SU-DHL-6 (cell line): Measurements from ENCODE around the gene MAP1S.

Experiments
- H2AFZ ChIP-seq: fragments of 200-600 bp; sonication (generic); 2 replicates; pipeline ENCODE4 v1.6.1; 2014; ENCODE audit warnings: low read depth, mild to moderate bottlenecking, moderate library complexity, mixed read lengths, antibody characterized with exemption, low read length; ENCODE audit not compliant: severe bottlenecking
- H3F3A ChIP-seq: fragments of 200-600 bp; shearing (Covaris generic); 2 replicates; pipeline ENCODE4 v1.6.0; 2016; ENCODE audit warnings: antibody characterized with exemption, mild to moderate bottlenecking; ENCODE audit not compliant: insufficient read depth
- H3K27ac ChIP-seq: fragments of 200-600 bp; sonication (generic); 2 replicates; pipeline ENCODE4 v1.5.1; 2016; ENCODE audit warnings: low read depth, mild to moderate bottlenecking, low read length, moderate library complexity, mixed read lengths
- H3K27me3 ChIP-seq: fragments of 200-600 bp; sonication (generic), shearing (Covaris generic); 2 replicates; pipeline ENCODE4 v1.6.0; 2014; ENCODE audit warnings: mild to moderate bottlenecking, low read length
- H3K36me3 ChIP-seq: fragments of 200-600 bp; sonication (generic); 2 replicates; pipeline ENCODE4 v1.6.1; 2014; ENCODE audit warnings: mild to moderate bottlenecking, low read length, mixed read lengths
- H3K4me2 ChIP-seq: fragments of 300-600, 200-600 bp; shearing (Covaris generic), sonication (generic); 2 replicates; pipeline ENCODE4 v1.6.0; 2014; ENCODE audit warnings: low read length, low read depth, mild to moderate bottlenecking; ENCODE audit not compliant: poor library complexity, severe bottlenecking
- H3K4me3 ChIP-seq: fragments of 200-600 bp; sonication (generic); 2 replicates; pipeline ENCODE4 v1.5.1; 2014; ENCODE audit warnings: antibody characterized with exemption, low read length, mild to moderate bottlenecking, mixed read lengths; ENCODE audit not compliant: insufficient read depth, poor library complexity, severe bottlenecking
- H3K79me2 ChIP-seq: fragments of 200-600 bp; sonication (generic); 2 replicates; pipeline ENCODE4 v1.6.1; 2014; ENCODE audit warnings: mild to moderate bottlenecking, low read length, moderate library complexity; ENCODE audit not compliant: insufficient read depth
- H3K9ac ChIP-seq: fragments of 200-600 bp; sonication (generic); 2 replicates; pipeline ENCODE4 v1.7.0; 2014; ENCODE audit warnings: mild to moderate bottlenecking, low read length
- H3K9me2 ChIP-seq: fragments of 200-600 bp; sonication (generic); replicated peaks from 2 replicates; pipeline ENCODE4 v1.6.1; 2014; ENCODE audit warnings: low read length; ENCODE audit not compliant: insufficient read depth
- H3K9me3 ChIP-seq: fragments of 200-600 bp; sonication (generic); 2 replicates; pipeline ENCODE4 v1.6.1; 2014; ENCODE audit warnings: low read length, mixed read lengths; ENCODE audit not compliant: insufficient read depth
- H4K20me1 ChIP-seq: fragments of 200-600 bp; sonication (generic); 2 replicates; pipeline ENCODE4 v1.6.1; 2014; ENCODE audit warnings: low read depth, mild to moderate bottlenecking, antibody characterized with exemption, low read length, moderate library complexity, mixed read lengths
- EZH2phosphoT487 ChIP-seq: fragments of 200-600 bp; sonication (generic), shearing (Covaris generic); conservative IDR thresholded peaks from 2 replicates; pipeline ENCODE4 v1.6.1; 2018; ENCODE audit warnings: mild to moderate bottlenecking, antibody characterized with exemption, low read length, moderate library complexity, mixed read lengths
- TF ChIP-seq, protein P1 (sequence below): fragments of 200-600 bp; sonication (generic); IDR thresholded peaks from one replicate; pipeline ENCODE4 v1.5.1; 2017; ENCODE audit warnings: antibody characterized with exemption, mild to moderate bottlenecking, low read length, moderate library complexity; ENCODE audit not compliant: insufficient read depth, poor library complexity, severe bottlenecking

MAP1S gene

DNA sequence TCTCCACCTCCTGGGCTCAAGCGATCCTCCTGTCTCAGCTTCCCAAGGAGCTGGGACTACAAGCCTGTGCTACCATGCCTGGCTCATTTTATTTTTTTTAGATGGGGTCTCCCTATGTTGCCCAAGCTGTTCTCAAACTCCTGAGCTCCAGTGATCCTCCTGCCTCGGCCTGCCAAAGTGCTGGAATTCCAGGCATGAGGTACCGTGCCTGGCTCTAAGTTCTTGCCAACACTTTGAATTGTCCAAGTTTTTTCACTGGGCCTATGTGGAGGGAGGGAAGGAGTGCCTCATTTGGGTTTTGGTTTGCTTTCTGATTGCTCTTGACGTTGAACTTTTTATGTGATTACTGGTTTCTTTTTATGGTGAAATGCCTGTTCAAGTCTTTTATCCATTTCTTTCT lies 26.7 kb upstream of the MAP1S start:
- Histone ChIP-seq H2AFZ (no peak overlapping the region), H3K79me2 (no peaks in the 10 kb centered on the region), H3K9me3 (no peaks in the 10 kb centered on the region), H3K27me3 (no peaks in the 10 kb centered on the region), H3K36me3 (no peaks in the 10 kb centered on the region), H3K9ac (no peak overlapping the region), H3K4me2 (no peak overlapping the region), H3F3A (no peaks in the 10 kb centered on the region), H4K20me1 (no peaks in the 10 kb centered on the region), H3K4me3 (no peak overlapping the region), H3K27ac (no peak overlapping the region), H3K9me2 (no peaks in the 10 kb centered on the region)
- TF ChIP-seq EZH2phosphoT487: no peak
- TF ChIP-seq, protein P1, sequence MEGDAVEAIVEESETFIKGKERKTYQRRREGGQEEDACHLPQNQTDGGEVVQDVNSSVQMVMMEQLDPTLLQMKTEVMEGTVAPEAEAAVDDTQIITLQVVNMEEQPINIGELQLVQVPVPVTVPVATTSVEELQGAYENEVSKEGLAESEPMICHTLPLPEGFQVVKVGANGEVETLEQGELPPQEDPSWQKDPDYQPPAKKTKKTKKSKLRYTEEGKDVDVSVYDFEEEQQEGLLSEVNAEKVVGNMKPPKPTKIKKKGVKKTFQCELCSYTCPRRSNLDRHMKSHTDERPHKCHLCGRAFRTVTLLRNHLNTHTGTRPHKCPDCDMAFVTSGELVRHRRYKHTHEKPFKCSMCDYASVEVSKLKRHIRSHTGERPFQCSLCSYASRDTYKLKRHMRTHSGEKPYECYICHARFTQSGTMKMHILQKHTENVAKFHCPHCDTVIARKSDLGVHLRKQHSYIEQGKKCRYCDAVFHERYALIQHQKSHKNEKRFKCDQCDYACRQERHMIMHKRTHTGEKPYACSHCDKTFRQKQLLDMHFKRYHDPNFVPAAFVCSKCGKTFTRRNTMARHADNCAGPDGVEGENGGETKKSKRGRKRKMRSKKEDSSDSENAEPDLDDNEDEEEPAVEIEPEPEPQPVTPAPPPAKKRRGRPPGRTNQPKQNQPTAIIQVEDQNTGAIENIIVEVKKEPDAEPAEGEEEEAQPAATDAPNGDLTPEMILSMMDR: no peak

DNA sequence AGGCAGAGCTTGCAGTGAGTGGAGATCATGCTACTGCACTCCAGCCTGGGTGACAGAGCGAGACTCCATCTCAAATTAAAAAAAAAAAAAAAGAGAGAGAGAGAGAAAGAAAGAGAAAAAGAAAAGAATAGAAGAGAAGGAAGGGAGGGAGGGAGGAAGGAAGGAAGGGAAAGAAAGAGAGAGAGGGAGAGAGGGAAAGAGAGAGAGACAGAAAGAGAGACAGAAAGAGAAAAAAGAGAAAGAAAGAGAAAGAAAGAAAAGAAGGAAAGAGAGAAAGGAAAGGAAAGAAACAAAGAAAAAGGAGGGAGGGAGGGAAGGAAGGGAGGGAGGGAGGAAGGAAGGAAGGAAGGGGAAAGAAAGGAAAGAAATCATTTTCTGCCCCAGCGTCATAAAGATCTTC lies 24.1 kb upstream of the MAP1S start:
- Histone ChIP-seq H3K27ac (no peak overlapping the region), H3K27me3 (no peaks in the 10 kb centered on the region), H3K9ac (no peak overlapping the region), H4K20me1 (no peaks in the 10 kb centered on the region), H2AFZ (no peak overlapping the region), H3K4me3 (no peak overlapping the region), H3K79me2 (no peaks in the 10 kb centered on the region), H3K9me3 (no peaks in the 10 kb centered on the region), H3K4me2 (no peak overlapping the region), H3K36me3 (no peaks in the 10 kb centered on the region), H3F3A (no peaks in the 10 kb centered on the region), H3K9me2 (no peaks in the 10 kb centered on the region)
- TF ChIP-seq, protein P1: no peak
- TF ChIP-seq EZH2phosphoT487: no peak

DNA sequence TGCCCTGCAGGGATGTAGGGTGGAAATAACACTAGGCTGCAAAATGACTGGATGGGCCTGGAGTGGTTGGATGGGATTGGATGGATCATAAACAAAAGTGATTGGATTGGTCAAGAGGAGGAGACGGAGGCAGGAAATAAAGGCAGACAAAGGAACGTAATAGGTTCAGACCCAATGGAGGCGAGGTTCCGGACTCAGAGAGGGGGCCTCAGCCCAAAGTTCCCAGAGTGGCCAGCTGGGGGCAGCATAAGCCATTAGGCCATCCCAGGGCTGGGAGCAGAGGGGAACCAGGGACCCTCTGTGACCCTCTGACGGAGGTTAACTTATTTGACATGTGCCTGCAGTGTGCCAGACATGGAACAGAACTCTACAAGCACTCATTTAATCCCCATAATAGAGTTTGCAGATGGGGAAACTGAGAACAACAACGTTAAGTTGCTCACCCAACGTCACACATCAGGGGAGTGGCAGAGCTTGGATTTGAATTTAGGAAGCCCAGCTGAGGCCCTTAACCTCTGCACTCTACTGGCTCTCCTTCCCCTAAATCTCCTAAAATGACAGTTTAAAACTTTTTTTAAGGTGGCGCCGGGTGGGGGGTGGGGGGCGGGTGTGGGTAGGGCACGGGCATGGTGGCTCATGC lies 15.3 kb upstream of the MAP1S start:
- Histone ChIP-seq H3K4me3 (no peak overlapping the region), H3K79me2 (no peaks in the 10 kb centered on the region), H3K9me3 (no peaks in the 10 kb centered on the region), H3K9me2 (no peaks in the 10 kb centered on the region), H3K9ac (no peak overlapping the region), H2AFZ (no peak overlapping the region), H3K27me3 (no peaks in the 10 kb centered on the region), H3K36me3 (no peaks in the 10 kb centered on the region), H4K20me1 (no peaks in the 10 kb centered on the region), H3K4me2 (no peak overlapping the region), H3F3A (no peaks in the 10 kb centered on the region), H3K27ac (no peak overlapping the region)
- TF ChIP-seq, protein P1: peak; percentile 77
- no peak for TF ChIP-seq EZH2phosphoT487

DNA sequence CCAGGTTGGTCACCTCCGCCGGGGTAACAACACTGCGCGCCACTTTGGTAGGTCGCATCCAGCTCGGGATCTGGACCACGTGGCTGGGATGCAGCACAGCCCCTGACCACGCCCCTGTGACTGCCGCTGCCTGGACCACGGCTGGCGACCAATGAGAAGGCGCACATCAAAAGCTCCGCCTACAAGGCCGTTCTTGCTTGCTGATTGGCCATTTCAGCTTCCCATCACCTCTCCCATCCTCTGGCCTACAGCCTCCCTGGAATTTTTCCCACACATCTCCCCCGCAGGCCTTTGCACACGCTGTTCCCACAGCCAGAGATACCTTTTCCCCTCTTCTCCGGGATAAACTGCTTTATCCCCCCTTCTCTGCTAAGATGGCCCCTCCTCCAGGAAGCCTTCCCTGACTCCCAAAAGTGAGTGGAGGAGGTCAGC lies 12.5 kb upstream of the MAP1S start:
- H4K20me1 ChIP-seq: no peaks in the 10 kb centered on the region
- H2AFZ ChIP-seq: no peak overlapping the region
- no peaks in the 10 kb centered on the region for H3K9me3 ChIP-seq
- no peak overlapping the region for H3K27ac ChIP-seq
- no peak overlapping the region for H3K4me3 ChIP-seq
- no peak overlapping the region for H3K4me2 ChIP-seq
- TF ChIP-seq, protein P1: no peak
- TF ChIP-seq EZH2phosphoT487: no peak
- no peaks in the 10 kb centered on the region for H3K36me3 ChIP-seq
- no peaks in the 10 kb centered on the region for H3K9me2 ChIP-seq
- H3K79me2 ChIP-seq: no peaks in the 10 kb centered on the region
- H3K9ac ChIP-seq: no peak overlapping the region
- no peaks in the 10 kb centered on the region for H3F3A ChIP-seq
- H3K27me3 ChIP-seq: no peaks in the 10 kb centered on the region
